SK-N-MC (cell line): ENCODE measurements around the gene CLEC18C.
"Not testable (repeated sequence)": the region's sequence is repeated elsewhere in the genome, so short reads cannot be mapped to it uniquely, and the experiment has no call there.

Experiments used
- DNase-seq: peaks from one replicate; pipeline ENCODE4 v3.0.0-alpha.2; 2011; ENCODE audit warnings: low read depth, low spot score
- H3K27ac ChIP-seq: fragments of 200-600 bp; sonication (generic); 2 replicates; pipeline ENCODE4 v1.5.1; 2016; ENCODE audit warnings: mixed run types
- H3K36me3 ChIP-seq: fragments of 200-600 bp; sonication (generic); 2 replicates; pipeline ENCODE4 v1.6.1; 2017; ENCODE audit warnings: antibody characterized with exemption, low read length, mixed read lengths; ENCODE audit not compliant: insufficient read depth
- H3K4me3 ChIP-seq: fragments of 200-600 bp; sonication (generic); 2 replicates; pipeline ENCODE4 v1.5.1; 2016
- H3K9ac ChIP-seq: fragments of 200-600 bp; sonication (generic); 2 replicates; pipeline ENCODE4 v1.8.0; 2017; ENCODE audit warnings: mixed run types, mixed read lengths; ENCODE audit not compliant: insufficient read length
- H3K9me3 ChIP-seq: fragments of 200-600 bp; sonication (generic); 2 replicates; pipeline ENCODE4 v1.6.1; 2017; ENCODE audit warnings: low read depth, mild to moderate bottlenecking, antibody characterized with exemption, low read length, moderate library complexity, mixed read lengths

Gene CLEC18C

GRCh38 chr16:70223971-70224513 is 50.5 kb downstream of the CLEC18C start:
- not testable (repeated sequence) for H3K4me3 ChIP-seq, H3K36me3 ChIP-seq, H3K9ac ChIP-seq, DNase-seq, H3K9me3 ChIP-seq, H3K27ac ChIP-seq

GRCh38 chr16:70224645-70225044 is 51.1 kb downstream of the CLEC18C start:
- H3K9ac ChIP-seq, H3K9me3 ChIP-seq, H3K4me3 ChIP-seq, H3K36me3 ChIP-seq, H3K27ac ChIP-seq, DNase-seq: not testable (repeated sequence)

- not testable (repeated sequence) for DNase-seq, H3K9me3 ChIP-seq, H3K4me3 ChIP-seq, H3K9ac ChIP-seq, H3K27ac ChIP-seq, H3K36me3 ChIP-seq
These were observed 51.8 kb downstream of the CLEC18C start for GRCh38 chr16:70225430-70225829.

- not testable (repeated sequence) for DNase-seq, H3K9ac ChIP-seq, H3K27ac ChIP-seq, H3K9me3 ChIP-seq, H3K4me3 ChIP-seq, H3K36me3 ChIP-seq
These were observed 52.4 kb downstream of the CLEC18C start for GRCh38 chr16:70226024-70226423.

- H3K36me3 ChIP-seq, H3K27ac ChIP-seq, H3K9ac ChIP-seq, H3K9me3 ChIP-seq, H3K4me3 ChIP-seq, DNase-seq: not testable (repeated sequence)
These were observed 58.2 kb downstream of the CLEC18C start for GRCh38 chr16:70231831-70232230.
